ENCODE results near the gene UNC13B. TPM values are rescaled to one million over a fixed set of nuclear protein-coding genes. Genes with fewer than 3 reads are reported as not detected.

UNC13B gene
- total and polyA plus RNA-seq, 2 of the 8 experiments (the other 6 are each of a cell fraction or from before 2014, with no cell fraction given), result 23.1 to 51.7 TPM

GRCh38 chr9:35274993-35275392 lies 113.2 kb downstream of the UNC13B start:
- no peak overlapping the region for H3K4me2 ChIP-seq (ENCODE audit: insufficient read depth in 1 of 2, low read depth in 2 of 2, low read length in 2 of 2)
- no peak overlapping the region for H2BK120ac ChIP-seq (replicated peaks; ENCODE audit: low read depth, low read length)
- H3K79me1 ChIP-seq (ENCODE audit: low read depth, low read length), result no peaks in the 10 kb centered on the region
- CTCF ChIA-PET (ENCODE audit: partially characterized antibody), result interaction anchor here (0.9 kb wide), 1 partner anchor 155 kb away, joined by 4 read pairs; no protein-coding TSS in a partner anchor
- FAIRE-seq (no peak), DNase-seq (ENCODE audit: low read depth in 1 of 2, low spot score in 2 of 2) (no peak)
- H3K27ac ChIP-seq (ENCODE audit: low read depth, low read length), result no peak overlapping the region
- no peak overlapping the region for H3K4me3 ChIP-seq (ENCODE audit: extremely low read depth in 1 of 4, insufficient read depth in 2 of 4, low read depth in 3 of 4, low read length in 4 of 4)
- H3K27me3 ChIP-seq (replicated peaks in 1 of 4; ENCODE audit: control insufficient read depth in 3 of 4, extremely low read depth in 1 of 4, insufficient read depth in 3 of 4, low read length in 3 of 4), result no peaks in the 10 kb centered on the region
- TF ChIP-seq CHD2 (IDR thresholded peaks at IDR 0.05; ENCODE audit: low read length) (no peak), RAD21 (IDR thresholded peaks at IDR 0.05 in 1 of 2, conservative IDR thresholded peaks at IDR 0.05 in 1 of 2; ENCODE audit: low read depth in 2 of 2, low read length in 2 of 2) (peak in 1 of 2 experiments; percentile 8; a peak in 1 of 4 replicates), RFX5 (IDR thresholded peaks at IDR 0.05; ENCODE audit: borderline replicate concordance, low read depth, low read length) (0 out of 2 replicates have a peak, but pooled peaks have one; percentile 47), HDAC2 (IDR thresholded peaks at IDR 0.05; ENCODE audit: borderline replicate concordance in 1 of 2, low read depth in 2 of 2, low read length in 2 of 2) (no peak), EZH2 (IDR thresholded peaks at IDR 0.05; ENCODE audit: low read depth, low read length, severe bottlenecking) (no peak)
- H4K20me1 ChIP-seq (replicated peaks in 1 of 2; ENCODE audit: control insufficient read depth in 1 of 2, insufficient read depth in 2 of 2, low read length in 2 of 2), result no peaks in the 10 kb centered on the region
- no peak overlapping the region for H2BK5ac ChIP-seq (ENCODE audit: low read depth, low read length)
- no peaks in the 10 kb centered on the region for H3K23me2 ChIP-seq (ENCODE audit: low read depth, low read length)
- H2AK5ac ChIP-seq (ENCODE audit: low read depth, low read length), result no peak overlapping the region
- no peak overlapping the region for H2BK12ac ChIP-seq (ENCODE audit: low read depth, low read length)
- H3K14ac ChIP-seq (ENCODE audit: insufficient read length), result no peak overlapping the region
- no peak overlapping the region for H2BK15ac ChIP-seq (ENCODE audit: low read length)
- no peak overlapping the region for H4K91ac ChIP-seq (replicated peaks; ENCODE audit: insufficient read length, low read length)
- H3K9me3 ChIP-seq (ENCODE audit: insufficient read depth in 2 of 2, low read depth in 1 of 2, low read length in 1 of 2), result no peaks in the 10 kb centered on the region
- no peak overlapping the region for H3K9ac ChIP-seq (replicated peaks in 1 of 4; ENCODE audit: extremely low read depth in 1 of 4, low read depth in 3 of 4, low read length in 3 of 4)
- no peak overlapping the region for H4K8ac ChIP-seq (ENCODE audit: extremely low read depth, insufficient read depth, low read length)
- POLR2A ChIA-PET (ENCODE audit: partially characterized antibody), result no interaction called here
- no peak overlapping the region for H2BK20ac ChIP-seq (ENCODE audit: low read length)
- no peaks in the 10 kb centered on the region for H3K79me2 ChIP-seq (ENCODE audit: control insufficient read depth in 1 of 2, insufficient read depth in 2 of 2, low read length in 2 of 2)
- H3K23ac ChIP-seq (ENCODE audit: insufficient read length), result no peak overlapping the region
- no peak overlapping the region for H3K4ac ChIP-seq (replicated peaks; ENCODE audit: insufficient read length, low read depth, low read length)
- no peak overlapping the region for H3K56ac ChIP-seq (replicated peaks; ENCODE audit: insufficient read length, low read depth, low read length)
- no peaks in the 10 kb centered on the region for H3K36me3 ChIP-seq (ENCODE audit: control insufficient read depth in 2 of 4, insufficient read depth in 4 of 4, low read length in 3 of 4)
- WGBS, 2 experiments (ENCODE audit: extremely low coverage in 1 of 2, insufficient coverage in 1 of 2, insufficient read length in 1 of 2, insufficient replicate concordance in 2 of 2, low coverage in 1 of 2, low lambda C conversion rate in 2 of 2, missing lambda C conversion rate in 1 of 2), result 72% methylated on average over 2 of the region's 2 CpGs; no CpG with 5 or more reads in 1 of the 2 experiments
- no peaks in the 10 kb centered on the region for H3K4me1 ChIP-seq (replicated peaks in 1 of 4; ENCODE audit: control insufficient read depth in 3 of 4, insufficient read depth in 4 of 4, low read length in 3 of 4)
- H3K18ac ChIP-seq (ENCODE audit: extremely low read depth, low read length), result no peak overlapping the region
- H4K5ac ChIP-seq (ENCODE audit: insufficient read length, low read depth, low read length), result no peak overlapping the region
- no peak overlapping the region for H2AFZ ChIP-seq (ENCODE audit: low read length)
